Heart left ventricle (tissue), 16 donors: ENCODE results near the gene TREML4. TPM values are rescaled to one million over a fixed set of nuclear protein-coding genes. Genes with fewer than 3 reads are reported as not detected.

Experiments
- ATAC-seq, 4 donors: fragments of 200-7000 bp; cut with Tn5 transposase; one replicate each; pipeline ENCODE4 v1.9.1; 2020 to 2022; ENCODE audit warnings: moderate library complexity in 4 of 4, mild to moderate bottlenecking in 3 of 4, moderate number of reproducible peaks in 1 of 4
- DNase-seq, 5 donors: peaks; one replicate each; pipeline ENCODE4 v3.0.0-alpha.2; 2020
- H3K27ac ChIP-seq, 12 donors: fragments of 200-600 bp; sonication (generic) in 4 of 12; one replicate each; pipeline versions ENCODE4 v1.5.0 to v1.8.0; 2016 to 2022; ENCODE audit warnings: mild to moderate bottlenecking in 2 of 12
- H3K27me3 ChIP-seq, 9 donors: fragments of 200-600 bp; sonication (generic) in 2 of 9; one replicate each; pipeline versions ENCODE4 v1.5.1 to v1.8.0; 2016 to 2022; ENCODE audit warnings: mild to moderate bottlenecking in 3 of 9
- H3K36me3 ChIP-seq, 9 donors: fragments of 200-600 bp; sonication (generic) in 2 of 9; one replicate each; pipeline versions ENCODE4 v1.5.0 to v1.8.0; 2018 to 2022; ENCODE audit warnings: mild to moderate bottlenecking in 2 of 9
- H3K4me1 ChIP-seq, 12 donors: fragments of 200-600 bp; sonication (generic) in 4 of 12; one replicate each; pipeline versions ENCODE4 v1.5.0 to v1.8.0; 2016 to 2022; ENCODE audit warnings: mild to moderate bottlenecking in 3 of 12
- H3K4me3 ChIP-seq, 12 donors: fragments of 200-600 bp; sonication (generic) in 4 of 12; one replicate each; pipeline versions ENCODE4 v1.5.0 to v1.8.0; 2017 to 2022; ENCODE audit warnings: mild to moderate bottlenecking in 9 of 12, moderate library complexity in 4 of 12
- H3K9me3 ChIP-seq, 12 donors: fragments of 200-600 bp; sonication (generic) in 4 of 12; one replicate each; pipeline versions ENCODE4 v1.5.0 to v1.8.0; 2016 to 2022; ENCODE audit warnings: mild to moderate bottlenecking in 1 of 12
- POLR2A ChIP-seq, 2 donors: fragments of 450-650 bp; IDR thresholded peaks; one replicate each; pipeline ENCODE4 v1.6.1; 2017; ENCODE audit warnings: antibody characterized with exemption in 2 of 2, mild to moderate bottlenecking in 2 of 2, moderate library complexity in 2 of 2
- WGBS, 4 donors: extraction: QIAGEN DNeasy Blood & Tissue Kit in 2 of 4; methylation state at CpG; one replicate each; pipeline versions ENCODE4 v1.1.5 to v1.1.7; 2013 to 2018; 5-methylcytosine and 5-hydroxymethylcytosine counted together
- intact Hi-C, 10 donors: fragments of 100-400 bp; cut with DNase I; formaldehyde crosslinking; loops; one replicate each; pipeline versions ENCODE4 v1.11.1 to v1.14.2; 2022
- polyA plus RNA-seq, 2 donors: library from polyadenylated mRNA; stranded (reverse); fragments of 200-250 nt; gene quantifications; one replicate each; pipeline ENCODE4 v1.2.3, GENCODE V29; 2013
- total RNA-seq, 9 donors: library from RNA; depleted of rRNA in 2 of 9; stranded (reverse); fragments of >200 nt in 2 of 9; fragmentation: NEBNext Ultra II Directional in 3 of 9; extraction: Animal tissue kit (Norgen Biotek cat#: 25700) in 3 of 9; gene quantifications; one replicate each; pipeline versions ENCODE4 v1.1.0 to v1.2.4, GENCODE V29; 2016 to 2023
- TF ChIP-seq, protein P1 (sequence below), 12 donors: fragments of 200-600 bp; sonication (generic) in 4 of 12; IDR thresholded peaks; one replicate each; pipeline versions ENCODE4 v1.5.0 to v1.8.0; 2018 to 2022; ENCODE audit warnings: antibody characterized with exemption in 12 of 12, mild to moderate bottlenecking in 5 of 12
- donor health status: ischemic (EF 13 %, LVEDD 7.1; RV severe dilation, severe dysfunction).
- donor health status: healthy with polysubstance abuse.
- donor health status: DM: no; HTN: yes; CAD: no.
- donor health status: DM: no; HTN: no; CAD: no.
- donor health status: ischemic (EF 25% LVEDD 6.9; RV normal size, moderate dysfunction).
- donor health status: ischemic (EF 25% LVEDD 5.7; RV mildly dilated, moderate dysfunction).
- donor health status: healthy.
- donor health status: DM: yes; HTN: yes; CAD: no.
- donor health status: ischemic (EF 35%, LVEDD 5.7; RV mildly dilated, moderate dysfunction).
- donor health status: nonischemic (EF 11% LVEDD 7.7; RV severe dilation, severe dysfunction).
- donor health status: DM: yes; HTN: yes; CAD: no.
- donor health status: PGD.
- donor health status: ischemic (EF 29% LVEDD 5.4; RV normal size, mild dysfunction).
- donor health status: nonischemic (EF 23%, LVEDD 6.1; RV moderate dilation, normal function).

TREML4 gene
- total and polyA plus RNA-seq, 11 donors, result 0.07 TPM; not detected in 10

- no peak overlapping the region for H3K4me3 ChIP-seq
- H3K9me3 ChIP-seq, result peaks cover 0 to 23% (median 0%) of the 10 kb centered on the region in 12 donors
- intact Hi-C loops, result no loop called here
- peaks cover 0 to 8% (median 0%) of the 10 kb centered on the region in 9 donors for H3K27me3 ChIP-seq
- ATAC-seq, result no peak
- peaks cover 0 to 8% (median 0%) of the 10 kb centered on the region in 12 donors for H3K4me1 ChIP-seq
- no peaks in the 10 kb centered on the region for H3K36me3 ChIP-seq
- TF ChIP-seq, protein P1, sequence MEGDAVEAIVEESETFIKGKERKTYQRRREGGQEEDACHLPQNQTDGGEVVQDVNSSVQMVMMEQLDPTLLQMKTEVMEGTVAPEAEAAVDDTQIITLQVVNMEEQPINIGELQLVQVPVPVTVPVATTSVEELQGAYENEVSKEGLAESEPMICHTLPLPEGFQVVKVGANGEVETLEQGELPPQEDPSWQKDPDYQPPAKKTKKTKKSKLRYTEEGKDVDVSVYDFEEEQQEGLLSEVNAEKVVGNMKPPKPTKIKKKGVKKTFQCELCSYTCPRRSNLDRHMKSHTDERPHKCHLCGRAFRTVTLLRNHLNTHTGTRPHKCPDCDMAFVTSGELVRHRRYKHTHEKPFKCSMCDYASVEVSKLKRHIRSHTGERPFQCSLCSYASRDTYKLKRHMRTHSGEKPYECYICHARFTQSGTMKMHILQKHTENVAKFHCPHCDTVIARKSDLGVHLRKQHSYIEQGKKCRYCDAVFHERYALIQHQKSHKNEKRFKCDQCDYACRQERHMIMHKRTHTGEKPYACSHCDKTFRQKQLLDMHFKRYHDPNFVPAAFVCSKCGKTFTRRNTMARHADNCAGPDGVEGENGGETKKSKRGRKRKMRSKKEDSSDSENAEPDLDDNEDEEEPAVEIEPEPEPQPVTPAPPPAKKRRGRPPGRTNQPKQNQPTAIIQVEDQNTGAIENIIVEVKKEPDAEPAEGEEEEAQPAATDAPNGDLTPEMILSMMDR (IDR thresholded peaks at IDR 0.05), result no peak
- WGBS, 4 donors, result 76 to 85% (median 80%) methylated on average over 3 to 5 of the region's 5 CpGs
- DNase-seq, result no peak
- H3K27ac ChIP-seq, result no peak overlapping the region
Measured at GRCh38 chr6:41255638-41256246, 27.6 kb downstream of the TREML4 start.

- WGBS, 4 donors, result 97 to 100% (median 99%) methylated on average over 1 of the region's 1 CpG
- DNase-seq, result no peak
- TF ChIP-seq POLR2A (IDR thresholded peaks at IDR 0.05), result no peak
- TF ChIP-seq, protein P1 (IDR thresholded peaks at IDR 0.05), result no peak
- peaks cover 0 to 29% (median 6%) of the 10 kb centered on the region in 12 donors for H3K9me3 ChIP-seq
- H3K4me3 ChIP-seq, result no peak overlapping the region
- intact Hi-C loops, result no loop called here
- no peaks in the 10 kb centered on the region for H3K36me3 ChIP-seq
- H3K4me1 ChIP-seq, result peaks cover 0 to 8% (median 0%) of the 10 kb centered on the region in 12 donors
- no peak overlapping the region for H3K27ac ChIP-seq
- ATAC-seq, result no peak
- H3K27me3 ChIP-seq, result peaks cover 0 to 8% (median 0%) of the 10 kb centered on the region in 9 donors
Measured at GRCh38 chr6:41256383-41256782, 28.2 kb downstream of the TREML4 start.

GRCh38 chr6:41257369-41258195, 29.4 kb downstream of the TREML4 start:
- TF ChIP-seq, protein P1 (IDR thresholded peaks at IDR 0.05), result no peak
- no peak for TF ChIP-seq POLR2A (IDR thresholded peaks at IDR 0.05)
- no peaks in the 10 kb centered on the region for H3K27me3 ChIP-seq
- DNase-seq (peak in 1 of 5 donors; percentile 42), ATAC-seq (no peak)
- H3K9me3 ChIP-seq, result peaks cover 0 to 41% (median 16%) of the 10 kb centered on the region in 12 donors
- intact Hi-C loops, result no loop called here
- WGBS, 4 donors, result 53 to 64% (median 57%) methylated on average over 2 of the region's 2 CpGs
- H3K36me3 ChIP-seq, result no peaks in the 10 kb centered on the region
- no peak overlapping the region for H3K4me3 ChIP-seq
- H3K4me1 ChIP-seq, result peaks cover 0 to 8% (median 0%) of the 10 kb centered on the region in 12 donors
- no peak overlapping the region for H3K27ac ChIP-seq

GRCh38 chr6:41258196-41258493, 30.0 kb downstream of the TREML4 start:
- Histone ChIP-seq H3K9me3 (peaks cover 0 to 47% (median 20%) of the 10 kb centered on the region in 12 donors), H3K4me1 (peaks cover 0 to 8% (median 0%) of the 10 kb centered on the region in 12 donors), H3K4me3 (no peak overlapping the region), H3K36me3 (no peaks in the 10 kb centered on the region), H3K27ac (no peak overlapping the region), H3K27me3 (no peaks in the 10 kb centered on the region)
- DNase-seq (no peak), ATAC-seq (no peak)
- intact Hi-C loops, result no loop called here
- WGBS, 4 donors, result 94 to 100% (median 97%) methylated on average over 1 of the region's 1 CpG
- TF ChIP-seq POLR2A (IDR thresholded peaks at IDR 0.05), result no peak
- TF ChIP-seq, protein P1 (IDR thresholded peaks at IDR 0.05), result no peak
